SK-N-SH (cell line): ENCODE measurements around the gene AADAT.

Source experiments
- CHD2 ChIP-seq: fragments of 150-350 bp; IDR thresholded peaks from 2 replicates; pipeline ENCODE4 v1.6.1; 2018; ENCODE audit warnings: low read length; ENCODE audit not compliant: partially characterized antibody
- EP300 ChIP-seq, 2 experiments: IDR thresholded peaks; 2 replicates each; pipeline versions ENCODE4 v1.4.0 to v1.6.1; 2012; ENCODE audit warnings: borderline replicate concordance in 1 of 2, low read depth in 1 of 2, low read length in 1 of 2
- FOXM1 ChIP-seq: IDR thresholded peaks from 2 replicates; pipeline ENCODE4 v1.4.0; 2012; ENCODE audit warnings: low read depth, mild to moderate bottlenecking
- NRF1 ChIP-seq: IDR thresholded peaks from 2 replicates; pipeline ENCODE4 v1.6.1; 2012; ENCODE audit warnings: low read depth, mild to moderate bottlenecking, low read length
- RXRA ChIP-seq: IDR thresholded peaks from 2 replicates; pipeline ENCODE4 v1.4.0; 2012; ENCODE audit warnings: low read depth, mild to moderate bottlenecking, borderline replicate concordance
- SIN3A ChIP-seq: IDR thresholded peaks from 2 replicates; pipeline ENCODE4 v1.6.1; 2012; ENCODE audit warnings: low read depth, mild to moderate bottlenecking, low read length, moderate library complexity, borderline replicate concordance
- TEAD4 ChIP-seq: IDR thresholded peaks from 2 replicates; pipeline ENCODE4 v1.4.0; 2012; ENCODE audit warnings: mild to moderate bottlenecking, borderline replicate concordance; ENCODE audit not compliant: insufficient read depth
- TF ChIP-seq, protein P1 (sequence below): fragments of 200-600 bp; sonication (generic); IDR thresholded peaks from 2 replicates; pipeline ENCODE4 v1.6.1; 2017; ENCODE audit warnings: antibody characterized with exemption, mild to moderate bottlenecking, moderate library complexity
- TF ChIP-seq, protein P2 (sequence below): fragments of 150-350 bp; IDR thresholded peaks from 2 replicates; pipeline ENCODE4 v1.6.1; 2016; ENCODE audit warnings: mild to moderate bottlenecking, low read depth, low read length

DNA sequence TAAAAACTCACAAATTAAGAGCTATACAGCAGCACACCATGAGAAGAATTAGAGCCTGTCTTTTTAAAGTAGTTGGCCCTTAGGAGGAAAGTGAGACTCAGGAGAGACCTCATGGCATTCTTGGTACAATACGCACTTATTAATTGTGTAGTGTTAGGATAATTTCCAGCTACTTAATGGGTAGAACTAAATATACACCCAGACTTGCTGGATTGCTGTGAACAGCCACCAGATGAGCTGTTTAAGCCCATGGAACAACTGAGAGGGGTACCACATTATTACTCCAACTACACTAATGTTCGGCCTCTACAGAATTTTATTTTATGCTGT is 77.2 kb downstream of the AADAT start:
- no peak for TF ChIP-seq TEAD4
- no peak for TF ChIP-seq RXRA
- TF ChIP-seq FOXM1, result no peak
- TF ChIP-seq, protein P1, sequence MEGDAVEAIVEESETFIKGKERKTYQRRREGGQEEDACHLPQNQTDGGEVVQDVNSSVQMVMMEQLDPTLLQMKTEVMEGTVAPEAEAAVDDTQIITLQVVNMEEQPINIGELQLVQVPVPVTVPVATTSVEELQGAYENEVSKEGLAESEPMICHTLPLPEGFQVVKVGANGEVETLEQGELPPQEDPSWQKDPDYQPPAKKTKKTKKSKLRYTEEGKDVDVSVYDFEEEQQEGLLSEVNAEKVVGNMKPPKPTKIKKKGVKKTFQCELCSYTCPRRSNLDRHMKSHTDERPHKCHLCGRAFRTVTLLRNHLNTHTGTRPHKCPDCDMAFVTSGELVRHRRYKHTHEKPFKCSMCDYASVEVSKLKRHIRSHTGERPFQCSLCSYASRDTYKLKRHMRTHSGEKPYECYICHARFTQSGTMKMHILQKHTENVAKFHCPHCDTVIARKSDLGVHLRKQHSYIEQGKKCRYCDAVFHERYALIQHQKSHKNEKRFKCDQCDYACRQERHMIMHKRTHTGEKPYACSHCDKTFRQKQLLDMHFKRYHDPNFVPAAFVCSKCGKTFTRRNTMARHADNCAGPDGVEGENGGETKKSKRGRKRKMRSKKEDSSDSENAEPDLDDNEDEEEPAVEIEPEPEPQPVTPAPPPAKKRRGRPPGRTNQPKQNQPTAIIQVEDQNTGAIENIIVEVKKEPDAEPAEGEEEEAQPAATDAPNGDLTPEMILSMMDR, result no peak
- TF ChIP-seq CHD2, result no peak
- TF ChIP-seq, protein P2, sequence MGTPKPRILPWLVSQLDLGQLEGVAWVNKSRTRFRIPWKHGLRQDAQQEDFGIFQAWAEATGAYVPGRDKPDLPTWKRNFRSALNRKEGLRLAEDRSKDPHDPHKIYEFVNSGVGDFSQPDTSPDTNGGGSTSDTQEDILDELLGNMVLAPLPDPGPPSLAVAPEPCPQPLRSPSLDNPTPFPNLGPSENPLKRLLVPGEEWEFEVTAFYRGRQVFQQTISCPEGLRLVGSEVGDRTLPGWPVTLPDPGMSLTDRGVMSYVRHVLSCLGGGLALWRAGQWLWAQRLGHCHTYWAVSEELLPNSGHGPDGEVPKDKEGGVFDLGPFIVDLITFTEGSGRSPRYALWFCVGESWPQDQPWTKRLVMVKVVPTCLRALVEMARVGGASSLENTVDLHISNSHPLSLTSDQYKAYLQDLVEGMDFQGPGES, result no peak
- no peak for TF ChIP-seq SIN3A
- no peak for TF ChIP-seq NRF1
- TF ChIP-seq EP300 (IDR thresholded peaks at IDR 0.05; ENCODE audit: borderline replicate concordance in 1 of 2, low read depth in 1 of 2, low read length in 1 of 2), result no peak
